ENCODE measurements around the gene GALNT10.

The GALNT10 gene

DNA sequence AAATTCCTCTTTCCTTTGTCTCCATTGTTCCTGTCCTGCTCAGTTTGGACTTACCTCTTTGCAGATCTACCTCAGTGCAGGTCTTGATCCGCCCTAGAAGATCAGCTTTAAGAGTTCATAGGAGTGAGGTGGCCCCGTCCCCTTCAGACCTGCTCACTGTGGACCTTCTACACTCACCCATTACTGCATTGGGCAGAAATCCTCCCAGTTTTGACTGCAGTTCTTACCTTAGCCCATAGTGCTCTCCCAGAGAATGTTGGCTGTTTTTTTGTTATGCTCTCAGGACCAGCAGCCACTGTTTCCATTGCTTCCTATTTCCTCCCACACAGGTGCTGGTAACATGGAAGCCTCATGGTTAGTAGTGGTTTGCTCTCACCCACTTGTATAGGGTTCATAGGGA lies 63.3 kb downstream of the GALNT10 start:
- TF ChIP-seq EZH2 (IDR thresholded peaks at IDR 0.05; ENCODE audit: borderline replicate concordance, low read depth, low read length, severe bottlenecking) (no peak), CTCF (IDR thresholded peaks at IDR 0.05; ENCODE audit: borderline replicate concordance, extremely low read depth, low read length, poor library complexity, severe bottlenecking) (no peak)
- H3K27ac ChIP-seq (ENCODE audit: low read length), result no peak overlapping the region
- DNase-seq (no peak), ATAC-seq (ENCODE audit: insufficient read depth, low read depth) (no peak)
- H3K79me2 ChIP-seq (ENCODE audit: insufficient read depth, low read length), result no peaks in the 10 kb centered on the region
- H3K27me3 ChIP-seq (ENCODE audit: insufficient read depth, low read length, poor library complexity), result no peaks in the 10 kb centered on the region
- no peak overlapping the region for H3K9ac ChIP-seq (ENCODE audit: low read depth, low read length)
- no peak overlapping the region for H3K4me3 ChIP-seq (ENCODE audit: low read depth in 1 of 2, low read length in 2 of 2)
- H3K36me3 ChIP-seq (ENCODE audit: insufficient read depth, low read length), result no peaks in the 10 kb centered on the region
- H3K4me2 ChIP-seq (ENCODE audit: insufficient read depth, low read length), result no peak overlapping the region
- H3K9me3 ChIP-seq (ENCODE audit: insufficient read depth, low read length, severe bottlenecking), result no peaks in the 10 kb centered on the region
- no peaks in the 10 kb centered on the region for H3K4me1 ChIP-seq (ENCODE audit: insufficient read depth, low read length)
- H4K20me1 ChIP-seq (ENCODE audit: insufficient read depth, low read length), result 0 out of 2 replicates have a peak, but pooled peaks cover 3% of the 10 kb centered on the region
- H2AFZ ChIP-seq (ENCODE audit: low read depth, low read length), result no peak overlapping the region

DNA sequence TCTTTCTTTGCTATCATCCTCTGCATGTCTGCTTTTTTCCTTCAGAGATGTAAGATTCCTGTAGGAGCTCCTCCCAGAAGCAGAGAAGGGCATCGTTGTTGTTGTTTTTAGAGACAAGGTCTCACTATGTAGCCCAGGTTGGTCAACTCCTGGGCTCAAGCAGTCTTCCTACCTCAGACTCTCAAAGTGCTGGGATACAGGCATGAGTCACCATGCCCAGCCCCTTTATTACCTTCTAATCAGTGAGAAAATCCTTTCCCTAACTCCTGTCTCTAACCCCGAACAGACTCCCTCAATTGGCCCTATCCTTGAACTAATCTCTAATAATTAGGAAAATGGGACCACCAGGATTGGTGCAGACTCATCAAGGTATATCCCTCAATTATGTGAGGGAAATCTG lies 64.4 kb downstream of the GALNT10 start:
- Histone ChIP-seq H3K4me3 (ENCODE audit: low read depth in 1 of 2, low read length in 2 of 2) (no peak overlapping the region), H3K9ac (ENCODE audit: low read depth, low read length) (no peak overlapping the region)

GRCh38 chr5:154257046-154257445 lies 66.5 kb downstream of the GALNT10 start:
- Histone ChIP-seq H3K4me1 (ENCODE audit: insufficient read depth, low read length) (no peaks in the 10 kb centered on the region), H3K4me2 (ENCODE audit: insufficient read depth, low read length) (no peak overlapping the region), H4K20me1 (ENCODE audit: insufficient read depth, low read length) (no peaks in the 10 kb centered on the region), H3K79me2 (ENCODE audit: insufficient read depth, low read length) (no peaks in the 10 kb centered on the region), H2AFZ (ENCODE audit: low read depth, low read length) (no peak overlapping the region), H3K36me3 (ENCODE audit: insufficient read depth, low read length) (no peaks in the 10 kb centered on the region), H3K27me3 (ENCODE audit: insufficient read depth, low read length, poor library complexity) (no peaks in the 10 kb centered on the region), H3K4me3 (ENCODE audit: low read depth in 1 of 2, low read length in 2 of 2) (no peak overlapping the region), H3K9ac (ENCODE audit: low read depth, low read length) (no peak overlapping the region), H3K27ac (ENCODE audit: low read length) (no peak overlapping the region), H3K9me3 (ENCODE audit: insufficient read depth, low read length, severe bottlenecking) (no peaks in the 10 kb centered on the region)
- ATAC-seq (ENCODE audit: insufficient read depth, low read depth), result no peak
- no peak for DNase-seq
- TF ChIP-seq EZH2 (IDR thresholded peaks at IDR 0.05; ENCODE audit: borderline replicate concordance, low read depth, low read length, severe bottlenecking) (no peak), CTCF (IDR thresholded peaks at IDR 0.05; ENCODE audit: borderline replicate concordance, extremely low read depth, low read length, poor library complexity, severe bottlenecking) (no peak)

More for the DNA sequence above, 64.4 kb downstream of the GALNT10 start:
- Histone ChIP-seq H3K27me3 (ENCODE audit: insufficient read depth, low read length, poor library complexity) (no peaks in the 10 kb centered on the region), H3K36me3 (ENCODE audit: insufficient read depth, low read length) (no peaks in the 10 kb centered on the region), H2AFZ (ENCODE audit: low read depth, low read length) (no peak overlapping the region), H3K9me3 (ENCODE audit: insufficient read depth, low read length, severe bottlenecking) (no peaks in the 10 kb centered on the region), H3K4me1 (ENCODE audit: insufficient read depth, low read length) (no peaks in the 10 kb centered on the region), H3K27ac (ENCODE audit: low read length) (no peak overlapping the region), H3K4me2 (ENCODE audit: insufficient read depth, low read length) (no peak overlapping the region), H4K20me1 (ENCODE audit: insufficient read depth, low read length) (0 out of 2 replicates have a peak, but pooled peaks cover under 1% of the 10 kb centered on the region), H3K79me2 (ENCODE audit: insufficient read depth, low read length) (no peaks in the 10 kb centered on the region)
- TF ChIP-seq CTCF (IDR thresholded peaks at IDR 0.05; ENCODE audit: borderline replicate concordance, extremely low read depth, low read length, poor library complexity, severe bottlenecking), result no peak
- no peak for TF ChIP-seq EZH2 (IDR thresholded peaks at IDR 0.05; ENCODE audit: borderline replicate concordance, low read depth, low read length, severe bottlenecking)
- DNase-seq (no peak), ATAC-seq (ENCODE audit: insufficient read depth, low read depth) (no peak)
